SK-N-SH (cell line): ENCODE data around the gene OR2T34. TPM values are rescaled to one million over a fixed set of nuclear protein-coding genes. Genes with fewer than 3 reads are reported as not detected.

Source experiments
- CTCF ChIA-PET: fragments of 300-600, 350-600 bp; formaldehyde crosslinking; extraction: SDS; loops from one replicate; lab custom pipeline; 2021; lab: Yijun Ruan, JAX
- POLR2A ChIA-PET: fragments of 350-600 bp; sonication (Branson Sonifier 250); formaldehyde crosslinking; extraction: SDS; loops from one replicate; lab custom pipeline; 2020; ENCODE audit warnings: antibody characterized with exemption, inconsistent platforms; lab: Yijun Ruan, JAX
- DNase-seq: peaks from one replicate; pipeline ENCODE4 v3.0.0; 2012
- H2AFZ ChIP-seq: fragments of 200-600 bp; sonication (generic); 2 replicates; pipeline ENCODE4 v1.8.1; 2016; ENCODE audit warnings: antibody characterized with exemption, mild to moderate bottlenecking, low read depth
- H3F3A ChIP-seq: fragments of 200-600 bp; sonication (generic); replicated peaks from 2 replicates; pipeline ENCODE3; 2016; ENCODE audit warnings: antibody characterized with exemption, mild to moderate bottlenecking; ENCODE audit not compliant: insufficient read depth
- H3K27ac ChIP-seq, 2 experiments: fragments of 200-500 bp in 1 of 2; fragments of 200-600 bp in 1 of 2; sonication (Bioruptor generic) in 1 of 2; sonication (generic), shearing (Covaris generic) in 1 of 2; 2 replicates each; pipeline versions ENCODE4 v1.5.1 to v1.6.1; 2014 to 2016; ENCODE audit warnings: low read depth in 2 of 2, inconsistent platforms in 1 of 2, low read length in 1 of 2, mild to moderate bottlenecking in 1 of 2, mixed read lengths in 1 of 2
- H3K27me3 ChIP-seq: fragments of 200-600 bp; sonication (generic), shearing (Covaris generic); 2 replicates; pipeline ENCODE4 v1.6.1; 2016; ENCODE audit warnings: mixed run types; ENCODE audit not compliant: insufficient read depth
- H3K36me3 ChIP-seq, 2 experiments: fragments of 200-500 bp in 1 of 2; fragments of 200-600 bp in 1 of 2; sonication (Bioruptor generic) in 1 of 2; sonication (generic) in 1 of 2; replicated peaks in 1 of 2; 2 replicates each; pipeline versions ENCODE3 to v1.5.1; 2014 to 2016; ENCODE audit warnings: low read length in 1 of 2, mild to moderate bottlenecking in 1 of 2; ENCODE audit not compliant: insufficient read depth in 2 of 2, control insufficient read depth in 1 of 2
- H3K4me1 ChIP-seq, 2 experiments: fragments of 200-500 bp in 1 of 2; fragments of 200-600 bp in 1 of 2; sonication (Bioruptor generic) in 1 of 2; sonication (generic), shearing (Covaris generic) in 1 of 2; 2 replicates each; pipeline versions ENCODE4 v1.5.1 to v1.6.1; 2014 to 2016; ENCODE audit warnings: low read depth in 1 of 2, low read length in 1 of 2, mixed run types in 1 of 2; ENCODE audit not compliant: insufficient read depth in 2 of 2, control insufficient read depth in 1 of 2
- H3K4me2 ChIP-seq: fragments of 200-600 bp; sonication (generic), shearing (Covaris generic); 2 replicates; pipeline ENCODE4 v1.6.1; 2017; ENCODE audit warnings: mixed run types
- H3K4me3 ChIP-seq, 2 experiments: fragments of 200-500 bp in 1 of 2; fragments of 200-600 bp in 1 of 2; sonication (Bioruptor generic) in 1 of 2; sonication (generic), shearing (Covaris generic) in 1 of 2; 2 replicates each; pipeline versions ENCODE4 v1.5.1 to v1.8.1; 2014 to 2016; ENCODE audit warnings: low read depth in 2 of 2, inconsistent platforms in 1 of 2, low read length in 1 of 2, mild to moderate bottlenecking in 1 of 2, mixed read lengths in 1 of 2, moderate library complexity in 1 of 2
- H3K79me2 ChIP-seq: fragments of 200-600 bp; sonication (generic); 2 replicates; pipeline ENCODE4 v1.8.1; 2017; ENCODE audit warnings: mild to moderate bottlenecking; ENCODE audit not compliant: insufficient read depth
- H3K9ac ChIP-seq: fragments of 200-600 bp; sonication (generic); 2 replicates; pipeline ENCODE4 v1.6.1; 2017; ENCODE audit warnings: mixed run types
- H3K9me2 ChIP-seq: fragments of 200-600 bp; sonication (generic); 2 replicates; pipeline ENCODE4 v1.6.1; 2017; ENCODE audit warnings: mixed run types
- H3K9me3 ChIP-seq: fragments of 200-600 bp; sonication (generic); 2 replicates; pipeline ENCODE4 v1.6.1; 2017; ENCODE audit warnings: mixed run types, mild to moderate bottlenecking, moderate library complexity
- H4K20me1 ChIP-seq: fragments of 200-600 bp; sonication (generic); 2 replicates; pipeline ENCODE4 v1.6.1; 2017; ENCODE audit warnings: mild to moderate bottlenecking, mixed run types; ENCODE audit not compliant: insufficient read depth
- CHD2 ChIP-seq: fragments of 150-350 bp; IDR thresholded peaks from 2 replicates; pipeline ENCODE4 v1.6.1; 2018; ENCODE audit warnings: low read length; ENCODE audit not compliant: partially characterized antibody
- ELF1 ChIP-seq: IDR thresholded peaks from 2 replicates; pipeline ENCODE4 v1.4.0; 2012
- FOSL2 ChIP-seq: IDR thresholded peaks from 2 replicates; pipeline ENCODE4 v1.4.0; 2012; ENCODE audit warnings: low read depth, mild to moderate bottlenecking, moderate library complexity, borderline replicate concordance
- FOXJ3 ChIP-seq: sonication (generic); formaldehyde crosslinking; IDR thresholded peaks from 2 replicates; pipeline ENCODE4 v1.5.1; 2020; ENCODE audit warnings: mild to moderate bottlenecking, missing genetic modification reagents
- FOXM1 ChIP-seq: IDR thresholded peaks from 2 replicates; pipeline ENCODE4 v1.4.0; 2012; ENCODE audit warnings: low read depth, mild to moderate bottlenecking
- GABPA ChIP-seq: IDR thresholded peaks from 2 replicates; pipeline ENCODE4 v1.4.0; 2012; ENCODE audit warnings: low read depth, mild to moderate bottlenecking
- GATA2 ChIP-seq: sonication (generic); formaldehyde crosslinking; IDR thresholded peaks from 2 replicates; pipeline ENCODE4 v1.5.0; 2020; ENCODE audit warnings: mild to moderate bottlenecking, missing genetic modification reagents
- JUND ChIP-seq: IDR thresholded peaks from 2 replicates; pipeline ENCODE4 v1.4.0; 2012
- MXI1 ChIP-seq: IDR thresholded peaks from 2 replicates; pipeline ENCODE4 v1.6.1; 2012; ENCODE audit warnings: mild to moderate bottlenecking, low read depth, low read length, improper control_type of control experiment
- RAD21 ChIP-seq: IDR thresholded peaks from 2 replicates; pipeline ENCODE4 v1.6.1; 2012; ENCODE audit warnings: mild to moderate bottlenecking, low read length
- RCOR1 ChIP-seq: fragments of 150-350 bp; IDR thresholded peaks from 2 replicates; pipeline ENCODE4 v1.6.1; 2017; ENCODE audit warnings: antibody characterized with exemption, low read length
- RFX5 ChIP-seq: IDR thresholded peaks from 2 replicates; pipeline ENCODE4 v1.6.1; 2012; ENCODE audit warnings: mild to moderate bottlenecking, improper control_type of control experiment, low read length
- RXRA ChIP-seq: IDR thresholded peaks from 2 replicates; pipeline ENCODE4 v1.4.0; 2012; ENCODE audit warnings: low read depth, mild to moderate bottlenecking, borderline replicate concordance
- SIN3A ChIP-seq: IDR thresholded peaks from 2 replicates; pipeline ENCODE4 v1.6.1; 2012; ENCODE audit warnings: low read depth, mild to moderate bottlenecking, low read length, moderate library complexity, borderline replicate concordance
- SMC3 ChIP-seq: IDR thresholded peaks from 2 replicates; pipeline ENCODE4 v1.6.1; 2012; ENCODE audit warnings: low read depth, low read length, improper control_type of control experiment
- TAF1 ChIP-seq: IDR thresholded peaks from 2 replicates; pipeline ENCODE4 v1.6.1; 2012; ENCODE audit warnings: low read depth, mild to moderate bottlenecking, low read length, moderate library complexity, borderline replicate concordance
- TCF12 ChIP-seq: IDR thresholded peaks from 2 replicates; pipeline ENCODE4 v1.4.0; 2012
- TEAD4 ChIP-seq: IDR thresholded peaks from 2 replicates; pipeline ENCODE4 v1.4.0; 2012; ENCODE audit warnings: mild to moderate bottlenecking, borderline replicate concordance; ENCODE audit not compliant: insufficient read depth
- YY1 ChIP-seq: IDR thresholded peaks from 2 replicates; pipeline ENCODE4 v1.4.0; 2012; ENCODE audit warnings: low read depth, mild to moderate bottlenecking
- WGBS: methylation state at CpG from one replicate; pipeline ENCODE4 v1.1.6; 2017; ENCODE audit warnings: low lambda C conversion rate; 5-methylcytosine and 5-hydroxymethylcytosine counted together
- polyA plus RNA-seq, 3 experiments: library from polyadenylated mRNA; depleted of rRNA; stranded (reverse); fragments of >200 nt; gene quantifications; 2 replicates each; pipeline ENCODE4 v1.2.3, GENCODE V29; 2012
- TF ChIP-seq, protein P1 (sequence below): fragments of 200-600 bp; sonication (generic); IDR thresholded peaks from 2 replicates; pipeline ENCODE4 v1.6.1; 2017; ENCODE audit warnings: antibody characterized with exemption, mild to moderate bottlenecking, moderate library complexity
- TF ChIP-seq, protein P2 (sequence below): IDR thresholded peaks from 2 replicates; pipeline ENCODE4; 2012
- TF ChIP-seq, protein P3 (sequence below): IDR thresholded peaks from 2 replicates; pipeline ENCODE4 v1.4.0; 2012; ENCODE audit warnings: low read depth
- TF ChIP-seq, protein P4 (sequence below): fragments of 150-350 bp; IDR thresholded peaks from 2 replicates; pipeline ENCODE4 v1.6.1; 2016; ENCODE audit warnings: mild to moderate bottlenecking, low read depth, low read length
- TF ChIP-seq, protein P5 (sequence below): fragments of 150-350 bp; IDR thresholded peaks from 2 replicates; pipeline ENCODE4 v1.6.1; 2017; ENCODE audit warnings: antibody characterized with exemption, low read length, low read depth, borderline replicate concordance
- TF ChIP-seq, protein P6 (sequence below): IDR thresholded peaks from 2 replicates; pipeline ENCODE4 v1.4.0; 2012; ENCODE audit warnings: low read depth, borderline replicate concordance

Gene OR2T34
- polyA plus RNA-seq, 1 of the 3 experiments (the other 2 are of a cell fraction): not detected

DNA sequence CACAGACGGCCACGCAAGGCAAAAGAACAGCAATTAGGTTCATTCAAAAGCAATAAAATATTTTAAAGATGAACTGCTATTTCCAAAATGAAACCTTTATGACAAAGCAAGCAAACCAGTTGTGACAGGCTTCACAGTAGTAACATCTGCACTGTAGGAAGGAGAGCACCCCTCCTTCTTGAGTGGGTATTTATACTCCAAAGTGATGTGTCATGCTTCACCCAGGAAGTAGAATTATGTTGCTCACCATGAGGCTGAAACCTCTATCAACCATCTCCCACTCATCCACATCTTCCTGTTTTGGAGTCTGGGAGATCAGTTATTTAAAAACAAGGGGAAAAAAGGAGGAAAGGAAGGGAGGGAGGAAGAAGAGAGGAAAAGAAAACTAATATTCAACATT, 22.1 kb upstream of the OR2T34 start:
- Histone ChIP-seq H3K27me3 (no peaks in the 10 kb centered on the region; the same call in 1 of the 2 replicates), H3K9me2 (no peaks in the 10 kb centered on the region), H3K79me2 (no peaks in the 10 kb centered on the region), H3K9me3 (no peaks in the 10 kb centered on the region), H3K4me2 (no peak overlapping the region), H4K20me1 (no peaks in the 10 kb centered on the region), H3K4me1 (no peaks in the 10 kb centered on the region), H3K9ac (no peak overlapping the region), H3K4me3 (no peak overlapping the region), H2AFZ (no peak overlapping the region), H3K36me3 (no peaks in the 10 kb centered on the region), H3K27ac (no peak overlapping the region), H3F3A (no peaks in the 10 kb centered on the region)
- 3% methylated on average over 2 of the region's 2 CpGs for WGBS
- ChIA-PET POLR2A (no interaction called here), CTCF (no interaction called here)
- DNase-seq: no peak
- TF ChIP-seq ELF1 (no peak), RFX5 (no peak), FOXM1 (no peak), TCF12 (no peak), TAF1 (no peak), GABPA (no peak), TEAD4 (no peak), RAD21 (no peak), MXI1 (no peak), FOXJ3 (no peak), CHD2 (no peak)
- TF ChIP-seq, protein P1, sequence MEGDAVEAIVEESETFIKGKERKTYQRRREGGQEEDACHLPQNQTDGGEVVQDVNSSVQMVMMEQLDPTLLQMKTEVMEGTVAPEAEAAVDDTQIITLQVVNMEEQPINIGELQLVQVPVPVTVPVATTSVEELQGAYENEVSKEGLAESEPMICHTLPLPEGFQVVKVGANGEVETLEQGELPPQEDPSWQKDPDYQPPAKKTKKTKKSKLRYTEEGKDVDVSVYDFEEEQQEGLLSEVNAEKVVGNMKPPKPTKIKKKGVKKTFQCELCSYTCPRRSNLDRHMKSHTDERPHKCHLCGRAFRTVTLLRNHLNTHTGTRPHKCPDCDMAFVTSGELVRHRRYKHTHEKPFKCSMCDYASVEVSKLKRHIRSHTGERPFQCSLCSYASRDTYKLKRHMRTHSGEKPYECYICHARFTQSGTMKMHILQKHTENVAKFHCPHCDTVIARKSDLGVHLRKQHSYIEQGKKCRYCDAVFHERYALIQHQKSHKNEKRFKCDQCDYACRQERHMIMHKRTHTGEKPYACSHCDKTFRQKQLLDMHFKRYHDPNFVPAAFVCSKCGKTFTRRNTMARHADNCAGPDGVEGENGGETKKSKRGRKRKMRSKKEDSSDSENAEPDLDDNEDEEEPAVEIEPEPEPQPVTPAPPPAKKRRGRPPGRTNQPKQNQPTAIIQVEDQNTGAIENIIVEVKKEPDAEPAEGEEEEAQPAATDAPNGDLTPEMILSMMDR: no peak
- TF ChIP-seq, protein P2, sequence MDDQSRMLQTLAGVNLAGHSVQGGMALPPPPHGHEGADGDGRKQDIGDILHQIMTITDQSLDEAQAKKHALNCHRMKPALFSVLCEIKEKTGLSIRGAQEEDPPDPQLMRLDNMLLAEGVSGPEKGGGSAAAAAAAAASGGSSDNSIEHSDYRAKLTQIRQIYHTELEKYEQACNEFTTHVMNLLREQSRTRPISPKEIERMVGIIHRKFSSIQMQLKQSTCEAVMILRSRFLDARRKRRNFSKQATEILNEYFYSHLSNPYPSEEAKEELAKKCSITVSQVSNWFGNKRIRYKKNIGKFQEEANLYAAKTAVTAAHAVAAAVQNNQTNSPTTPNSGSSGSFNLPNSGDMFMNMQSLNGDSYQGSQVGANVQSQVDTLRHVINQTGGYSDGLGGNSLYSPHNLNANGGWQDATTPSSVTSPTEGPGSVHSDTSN: no peak
- TF ChIP-seq, protein P3, sequence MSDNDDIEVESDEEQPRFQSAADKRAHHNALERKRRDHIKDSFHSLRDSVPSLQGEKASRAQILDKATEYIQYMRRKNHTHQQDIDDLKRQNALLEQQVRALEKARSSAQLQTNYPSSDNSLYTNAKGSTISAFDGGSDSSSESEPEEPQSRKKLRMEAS: no peak
- TF ChIP-seq, protein P4, sequence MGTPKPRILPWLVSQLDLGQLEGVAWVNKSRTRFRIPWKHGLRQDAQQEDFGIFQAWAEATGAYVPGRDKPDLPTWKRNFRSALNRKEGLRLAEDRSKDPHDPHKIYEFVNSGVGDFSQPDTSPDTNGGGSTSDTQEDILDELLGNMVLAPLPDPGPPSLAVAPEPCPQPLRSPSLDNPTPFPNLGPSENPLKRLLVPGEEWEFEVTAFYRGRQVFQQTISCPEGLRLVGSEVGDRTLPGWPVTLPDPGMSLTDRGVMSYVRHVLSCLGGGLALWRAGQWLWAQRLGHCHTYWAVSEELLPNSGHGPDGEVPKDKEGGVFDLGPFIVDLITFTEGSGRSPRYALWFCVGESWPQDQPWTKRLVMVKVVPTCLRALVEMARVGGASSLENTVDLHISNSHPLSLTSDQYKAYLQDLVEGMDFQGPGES: no peak

DNA sequence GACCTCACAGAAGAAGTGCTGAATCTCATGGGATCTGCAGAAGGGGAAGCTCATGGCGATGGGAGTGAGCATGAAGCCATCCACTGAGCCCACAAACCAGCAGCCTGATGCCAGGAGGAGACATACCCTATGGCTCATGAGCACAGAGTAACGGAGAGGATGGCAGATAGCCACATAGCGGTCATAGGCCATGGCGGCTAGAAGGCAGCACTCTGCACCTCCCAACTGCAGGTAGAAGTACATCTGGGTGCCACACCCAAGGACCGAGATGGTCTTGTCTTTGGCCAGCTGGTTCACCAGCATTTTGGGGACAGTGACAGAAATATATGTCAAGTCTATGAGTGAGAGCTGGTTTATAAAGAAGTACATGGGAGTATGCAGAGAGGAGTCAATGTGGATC, 18.7 kb upstream of the OR2T34 start:
- H3K4me1 ChIP-seq: no peaks in the 10 kb centered on the region
- no peak overlapping the region for H3K9ac ChIP-seq
- H3K9me3 ChIP-seq: no peaks in the 10 kb centered on the region
- no peak overlapping the region for H3K27ac ChIP-seq
- H4K20me1 ChIP-seq: no peaks in the 10 kb centered on the region
- H3K36me3 ChIP-seq: no peaks in the 10 kb centered on the region
- ChIA-PET CTCF (no interaction called here), POLR2A (no interaction called here)
- no peaks in the 10 kb centered on the region for H3F3A ChIP-seq
- H3K4me3 ChIP-seq: no peak overlapping the region
- DNase-seq: no peak
- no peaks in the 10 kb centered on the region for H3K9me2 ChIP-seq
- H3K27me3 ChIP-seq: no peaks in the 10 kb centered on the region; the same call in 1 of the 2 replicates
- no peak overlapping the region for H2AFZ ChIP-seq
- H3K79me2 ChIP-seq: no peaks in the 10 kb centered on the region
- whole genome bisulfite sequencing: 0% methylated on average over 5 of the region's 5 CpGs
- no peak overlapping the region for H3K4me2 ChIP-seq
- TF ChIP-seq RXRA (no peak), RCOR1 (no peak), JUND (no peak), FOSL2 (no peak), SIN3A (no peak), YY1 (no peak), GATA2 (CRISPR knock-in tag) (no peak), SMC3 (no peak)
- TF ChIP-seq, protein P5, sequence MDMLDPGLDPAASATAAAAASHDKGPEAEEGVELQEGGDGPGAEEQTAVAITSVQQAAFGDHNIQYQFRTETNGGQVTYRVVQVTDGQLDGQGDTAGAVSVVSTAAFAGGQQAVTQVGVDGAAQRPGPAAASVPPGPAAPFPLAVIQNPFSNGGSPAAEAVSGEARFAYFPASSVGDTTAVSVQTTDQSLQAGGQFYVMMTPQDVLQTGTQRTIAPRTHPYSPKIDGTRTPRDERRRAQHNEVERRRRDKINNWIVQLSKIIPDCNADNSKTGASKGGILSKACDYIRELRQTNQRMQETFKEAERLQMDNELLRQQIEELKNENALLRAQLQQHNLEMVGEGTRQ: no peak
- TF ChIP-seq, protein P6, sequence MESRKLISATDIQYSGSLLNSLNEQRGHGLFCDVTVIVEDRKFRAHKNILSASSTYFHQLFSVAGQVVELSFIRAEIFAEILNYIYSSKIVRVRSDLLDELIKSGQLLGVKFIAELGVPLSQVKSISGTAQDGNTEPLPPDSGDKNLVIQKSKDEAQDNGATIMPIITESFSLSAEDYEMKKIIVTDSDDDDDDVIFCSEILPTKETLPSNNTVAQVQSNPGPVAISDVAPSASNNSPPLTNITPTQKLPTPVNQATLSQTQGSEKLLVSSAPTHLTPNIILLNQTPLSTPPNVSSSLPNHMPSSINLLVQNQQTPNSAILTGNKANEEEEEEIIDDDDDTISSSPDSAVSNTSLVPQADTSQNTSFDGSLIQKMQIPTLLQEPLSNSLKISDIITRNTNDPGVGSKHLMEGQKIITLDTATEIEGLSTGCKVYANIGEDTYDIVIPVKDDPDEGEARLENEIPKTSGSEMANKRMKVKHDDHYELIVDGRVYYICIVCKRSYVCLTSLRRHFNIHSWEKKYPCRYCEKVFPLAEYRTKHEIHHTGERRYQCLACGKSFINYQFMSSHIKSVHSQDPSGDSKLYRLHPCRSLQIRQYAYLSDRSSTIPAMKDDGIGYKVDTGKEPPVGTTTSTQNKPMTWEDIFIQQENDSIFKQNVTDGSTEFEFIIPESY: no peak
